ENCODE results near the gene ODC1.

DNA sequence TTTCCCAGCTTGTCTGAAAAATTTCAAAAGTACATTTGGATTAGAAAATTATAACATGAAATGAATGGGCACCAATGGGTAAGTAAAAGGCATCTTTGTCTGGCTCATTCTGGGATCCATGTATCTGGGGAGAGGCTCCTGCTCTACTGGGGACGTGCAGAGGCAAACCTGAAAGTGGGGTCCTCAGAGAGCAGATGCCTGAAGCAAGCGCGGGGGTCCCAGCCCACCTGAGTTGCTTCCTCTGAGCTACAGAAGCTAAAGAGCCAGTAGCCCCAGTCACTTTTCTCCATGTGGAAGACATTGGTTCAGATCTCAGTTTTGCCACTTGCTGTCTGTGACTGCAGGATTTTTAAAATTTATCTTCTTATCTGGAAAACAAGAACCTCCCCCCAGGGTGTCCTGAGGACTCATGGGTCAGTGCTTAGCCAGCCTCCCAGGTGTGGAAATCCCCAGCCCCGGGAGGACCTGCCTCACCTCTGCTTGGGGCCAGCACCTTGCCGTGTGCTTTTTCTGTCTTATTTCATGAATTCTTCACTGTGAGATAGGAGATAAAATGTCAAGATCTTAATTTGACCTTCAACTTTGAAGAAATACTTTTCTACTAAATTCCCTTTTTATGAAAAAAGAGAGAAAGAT is 25.1 kb upstream of the ODC1 start:
- no peak for TF ChIP-seq POLR2AphosphoS5 (IDR thresholded peaks at IDR 0.05)
- TF ChIP-seq, protein P1, sequence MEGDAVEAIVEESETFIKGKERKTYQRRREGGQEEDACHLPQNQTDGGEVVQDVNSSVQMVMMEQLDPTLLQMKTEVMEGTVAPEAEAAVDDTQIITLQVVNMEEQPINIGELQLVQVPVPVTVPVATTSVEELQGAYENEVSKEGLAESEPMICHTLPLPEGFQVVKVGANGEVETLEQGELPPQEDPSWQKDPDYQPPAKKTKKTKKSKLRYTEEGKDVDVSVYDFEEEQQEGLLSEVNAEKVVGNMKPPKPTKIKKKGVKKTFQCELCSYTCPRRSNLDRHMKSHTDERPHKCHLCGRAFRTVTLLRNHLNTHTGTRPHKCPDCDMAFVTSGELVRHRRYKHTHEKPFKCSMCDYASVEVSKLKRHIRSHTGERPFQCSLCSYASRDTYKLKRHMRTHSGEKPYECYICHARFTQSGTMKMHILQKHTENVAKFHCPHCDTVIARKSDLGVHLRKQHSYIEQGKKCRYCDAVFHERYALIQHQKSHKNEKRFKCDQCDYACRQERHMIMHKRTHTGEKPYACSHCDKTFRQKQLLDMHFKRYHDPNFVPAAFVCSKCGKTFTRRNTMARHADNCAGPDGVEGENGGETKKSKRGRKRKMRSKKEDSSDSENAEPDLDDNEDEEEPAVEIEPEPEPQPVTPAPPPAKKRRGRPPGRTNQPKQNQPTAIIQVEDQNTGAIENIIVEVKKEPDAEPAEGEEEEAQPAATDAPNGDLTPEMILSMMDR (IDR thresholded peaks at IDR 0.05): no peak

Data from upper lobe of left lung (tissue), 4 donors.